SU-DHL-6 (cell line): ENCODE data around the gene RAB6B.

Experiments
- EZH2phosphoT487 ChIP-seq: fragments of 200-600 bp; sonication (generic), shearing (Covaris generic); conservative IDR thresholded peaks from 2 replicates; pipeline ENCODE4 v1.6.1; 2018; ENCODE audit warnings: mild to moderate bottlenecking, antibody characterized with exemption, low read length, moderate library complexity, mixed read lengths
- TF ChIP-seq, protein P1 (sequence below): fragments of 200-600 bp; sonication (generic); IDR thresholded peaks from one replicate; pipeline ENCODE4 v1.5.1; 2017; ENCODE audit warnings: antibody characterized with exemption, mild to moderate bottlenecking, low read length, moderate library complexity; ENCODE audit not compliant: insufficient read depth, poor library complexity, severe bottlenecking

DNA sequence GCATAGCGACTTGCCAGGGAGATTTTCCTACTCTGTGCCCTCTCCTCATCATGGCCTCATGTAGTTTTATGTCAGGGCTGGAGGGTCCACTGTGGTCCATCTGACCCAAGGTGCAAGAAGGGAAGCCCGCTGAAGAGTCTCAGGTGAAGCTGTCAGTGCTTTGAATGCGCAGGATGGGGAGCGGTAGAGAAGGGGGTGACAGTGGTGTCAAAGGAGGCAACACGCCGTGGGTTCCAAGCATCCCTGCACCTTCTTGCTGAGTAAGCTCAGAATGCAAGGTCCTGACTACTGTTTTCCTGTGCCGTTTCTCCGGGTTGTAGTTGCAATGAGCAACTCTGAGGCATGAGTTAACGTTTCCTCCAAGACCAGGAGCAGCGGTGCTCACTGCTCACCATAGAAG lies 44.9 kb upstream of the RAB6B start:
- TF ChIP-seq, protein P1, sequence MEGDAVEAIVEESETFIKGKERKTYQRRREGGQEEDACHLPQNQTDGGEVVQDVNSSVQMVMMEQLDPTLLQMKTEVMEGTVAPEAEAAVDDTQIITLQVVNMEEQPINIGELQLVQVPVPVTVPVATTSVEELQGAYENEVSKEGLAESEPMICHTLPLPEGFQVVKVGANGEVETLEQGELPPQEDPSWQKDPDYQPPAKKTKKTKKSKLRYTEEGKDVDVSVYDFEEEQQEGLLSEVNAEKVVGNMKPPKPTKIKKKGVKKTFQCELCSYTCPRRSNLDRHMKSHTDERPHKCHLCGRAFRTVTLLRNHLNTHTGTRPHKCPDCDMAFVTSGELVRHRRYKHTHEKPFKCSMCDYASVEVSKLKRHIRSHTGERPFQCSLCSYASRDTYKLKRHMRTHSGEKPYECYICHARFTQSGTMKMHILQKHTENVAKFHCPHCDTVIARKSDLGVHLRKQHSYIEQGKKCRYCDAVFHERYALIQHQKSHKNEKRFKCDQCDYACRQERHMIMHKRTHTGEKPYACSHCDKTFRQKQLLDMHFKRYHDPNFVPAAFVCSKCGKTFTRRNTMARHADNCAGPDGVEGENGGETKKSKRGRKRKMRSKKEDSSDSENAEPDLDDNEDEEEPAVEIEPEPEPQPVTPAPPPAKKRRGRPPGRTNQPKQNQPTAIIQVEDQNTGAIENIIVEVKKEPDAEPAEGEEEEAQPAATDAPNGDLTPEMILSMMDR: no peak
- TF ChIP-seq EZH2phosphoT487: no peak
